OCI-LY7 (cell line): ENCODE measurements around the gene CEP112.

Experiments
- CTCF ChIP-seq: fragments of 200-600 bp; sonication (generic); conservative IDR thresholded peaks from 2 replicates; pipeline ENCODE4 v1.5.1; 2014; ENCODE audit warnings: mild to moderate bottlenecking, antibody characterized with exemption, low read length, moderate library complexity, mixed read lengths
- EZH2phosphoT487 ChIP-seq: fragments of 200-600 bp; sonication (generic); IDR thresholded peaks from 2 replicates; pipeline ENCODE4 v1.6.1; 2018; ENCODE audit warnings: low read depth, borderline replicate concordance, mild to moderate bottlenecking, mixed run types, antibody characterized with exemption, low read length, moderate library complexity, mixed read lengths

- no peak for TF ChIP-seq CTCF
- TF ChIP-seq EZH2phosphoT487 = no peak
Observed at GRCh38 chr17:66175892-66176291, 16.0 kb downstream of the CEP112 start.
